Activated naive CD4-positive, alpha-beta T cell treated with anti-CD3 and anti-CD28 coated beads, Interleukin-2, amount 10 ng/mL, durations not matched to agents 7 days and 5 days (primary cell): ENCODE data around the gene CPLX1.
"Not testable (repeated sequence)": the region's sequence is repeated elsewhere in the genome, so short reads cannot be mapped to it uniquely, and the experiment has no call there.

Experiments
- CTCF ChIA-PET: fragments of 350-600 bp; sonication (Branson Sonifier 250); formaldehyde crosslinking; loops from one replicate; lab custom pipeline; 2021; ENCODE audit warnings: antibody characterized with exemption; lab: Charles Lee
- DNase-seq: peaks from one replicate; pipeline ENCODE4 v3.0.0-alpha.2; 2020
- H3K27ac Mint-ChIP-seq: one replicate; pipeline ENCODE4 v1.8.0; 2021; ENCODE audit warnings: mild to moderate bottlenecking, moderate library complexity, mixed read lengths
- H3K27me3 Mint-ChIP-seq: one replicate; pipeline ENCODE4 v1.8.0; 2021; ENCODE audit warnings: mild to moderate bottlenecking, mixed read lengths
- H3K36me3 Mint-ChIP-seq: one replicate; pipeline ENCODE4 v1.8.0; 2021; ENCODE audit warnings: mixed read lengths
- H3K4me1 Mint-ChIP-seq: one replicate; pipeline ENCODE4 v1.8.0; 2021; ENCODE audit warnings: mixed read lengths
- H3K4me3 Mint-ChIP-seq: one replicate; pipeline ENCODE4 v1.8.0; 2021; ENCODE audit warnings: mild to moderate bottlenecking, moderate library complexity, mixed read lengths
- H3K9me3 Mint-ChIP-seq: one replicate; pipeline ENCODE4 v1.8.0; 2021; ENCODE audit warnings: mixed read lengths

Gene CPLX1

DNA sequence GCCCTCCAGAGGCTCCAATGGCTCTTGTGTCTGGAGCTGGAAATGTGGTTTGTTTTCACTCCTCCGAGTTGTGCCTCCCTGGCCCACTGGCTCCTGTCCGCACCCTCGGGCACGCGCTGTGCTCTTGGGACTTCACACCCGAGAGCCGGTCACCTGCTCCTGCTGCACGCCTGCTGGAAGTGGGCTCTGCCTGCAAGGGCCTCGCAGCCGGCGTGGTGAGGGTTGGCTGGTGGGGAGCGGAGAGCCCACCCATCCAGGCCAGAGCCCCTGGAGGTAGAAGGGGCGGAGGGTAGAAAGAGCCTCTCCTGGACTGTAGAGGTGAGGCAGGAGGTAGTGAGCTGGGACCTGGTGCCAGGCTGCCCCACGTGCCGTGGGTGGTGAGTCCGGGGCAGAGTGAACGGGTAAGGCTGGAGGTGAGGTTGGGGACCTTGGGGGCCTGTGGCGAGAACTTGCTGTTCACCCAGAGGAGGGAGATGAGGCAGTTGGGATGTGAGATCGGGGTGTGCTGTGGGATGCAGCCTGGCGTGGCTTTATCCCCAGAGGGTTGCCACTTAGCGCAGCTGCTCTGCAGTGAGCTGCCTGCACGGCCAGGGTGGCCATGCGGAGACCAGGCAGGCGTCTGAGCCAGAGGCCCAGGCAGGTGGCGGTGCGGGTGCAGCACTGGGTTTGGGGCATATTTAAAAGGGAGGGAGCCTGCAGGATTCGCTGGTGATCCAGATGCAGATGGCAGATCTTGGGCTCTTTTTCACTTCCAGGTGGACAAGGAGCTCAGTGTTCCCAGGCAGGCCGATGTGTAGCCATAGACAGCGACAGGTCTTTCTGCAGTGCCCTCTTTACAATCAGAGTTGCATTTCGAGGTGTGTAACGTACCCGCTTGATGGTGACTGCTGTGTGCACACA, 71.5 kb downstream of the CPLX1 start:
- no peak for DNase-seq
- Mint-ChIP-seq H3K27me3 (no peaks in the 10 kb centered on the region), H3K27ac (no peak overlapping the region), H3K36me3 (peaks cover 27% of the 10 kb centered on the region), H3K4me1 (no peaks in the 10 kb centered on the region), H3K4me3 (no peak overlapping the region), H3K9me3 (no peaks in the 10 kb centered on the region)
- CTCF ChIA-PET: interaction anchor here (1.5 kb wide), 1 partner anchor 12 kb away, joined by 3 read pairs; no protein-coding TSS in a partner anchor

- H3K9me3 Mint-ChIP-seq, H3K27me3 Mint-ChIP-seq, H3K27ac Mint-ChIP-seq, H3K4me3 Mint-ChIP-seq, H3K4me1 Mint-ChIP-seq, DNase-seq: not testable (repeated sequence)
- H3K36me3 Mint-ChIP-seq: peaks cover 35% of the 10 kb centered on the region
- CTCF ChIA-PET: interaction anchor here (1.5 kb wide), 1 partner anchor 10 kb away, joined by 3 read pairs; no protein-coding TSS in a partner anchor
These were observed 72.7 kb downstream of the CPLX1 start for GRCh38 chr4:753186-753585.

DNA sequence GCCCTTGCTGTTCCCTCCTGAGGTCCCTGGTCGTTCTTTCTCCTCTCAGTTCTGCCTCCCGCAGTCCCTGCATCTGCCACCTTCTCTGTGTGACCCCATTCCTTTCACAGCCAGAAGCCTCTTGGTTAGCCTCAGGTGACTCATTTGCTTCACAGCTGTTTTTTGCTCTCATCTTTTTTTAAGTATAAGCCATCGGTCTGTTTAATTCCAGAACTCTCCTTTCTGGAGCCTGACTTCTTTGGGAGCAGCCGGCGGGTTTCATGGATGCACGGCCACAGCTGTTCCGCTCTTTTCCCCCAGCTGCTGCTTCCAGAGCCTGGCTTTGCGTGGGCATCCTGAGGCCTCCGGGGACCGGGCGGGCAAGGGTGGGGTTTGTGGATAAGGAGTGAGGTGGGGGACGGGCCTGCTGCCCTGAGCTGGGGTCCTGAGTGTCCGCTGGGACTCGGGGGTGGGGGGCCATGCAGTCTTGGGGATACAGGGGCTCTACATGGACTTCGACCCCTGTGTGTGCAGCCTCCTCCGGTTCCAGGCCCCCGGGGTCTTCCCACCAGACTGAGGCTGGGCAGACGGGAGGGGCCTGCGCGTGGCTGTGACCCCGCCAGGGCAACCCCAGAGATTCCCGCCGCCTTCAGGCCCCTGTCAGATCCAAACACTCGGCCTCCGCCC, 73.6 kb downstream of the CPLX1 start:
- H3K36me3 Mint-ChIP-seq: peaks cover 38% of the 10 kb centered on the region
- H3K27ac Mint-ChIP-seq: no peak overlapping the region
- H3K9me3 Mint-ChIP-seq: peaks cover 2% of the 10 kb centered on the region
- no peak overlapping the region for H3K4me3 Mint-ChIP-seq
- H3K4me1 Mint-ChIP-seq: peaks cover 2% of the 10 kb centered on the region
- no peaks in the 10 kb centered on the region for H3K27me3 Mint-ChIP-seq
- CTCF ChIA-PET: interaction anchor here (0.7 to 0.8 kb wide), 2 partner anchors 10 to 30 kb away, joined by 3 read pairs; no protein-coding TSS in a partner anchor
- DNase-seq: no peak

DNA sequence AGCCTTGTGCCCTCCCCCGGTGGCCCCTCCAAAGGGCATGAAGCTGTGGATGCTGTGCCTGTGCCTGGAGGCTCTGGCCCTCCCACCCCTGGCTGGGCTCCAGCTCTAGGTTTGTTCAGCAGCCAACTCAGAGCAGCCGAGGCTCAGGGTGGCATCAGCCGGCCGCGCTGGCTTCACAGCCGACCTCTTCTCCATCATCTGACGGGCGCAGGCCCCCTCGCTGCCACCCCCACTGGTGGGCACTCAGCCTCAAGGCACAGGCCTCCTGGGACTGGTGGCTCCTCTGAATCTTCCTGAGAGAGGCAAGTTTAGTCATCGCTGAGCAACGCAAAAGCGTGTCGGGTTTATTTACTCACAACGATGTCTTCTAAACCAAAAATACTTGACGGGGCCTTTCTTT, 74.3 kb downstream of the CPLX1 start:
- H3K9me3 Mint-ChIP-seq: peaks cover 2% of the 10 kb centered on the region
- no peak for DNase-seq
- peaks cover 2% of the 10 kb centered on the region for H3K4me1 Mint-ChIP-seq
- no peak overlapping the region for H3K27ac Mint-ChIP-seq
- no peak overlapping the region for H3K4me3 Mint-ChIP-seq
- H3K27me3 Mint-ChIP-seq: no peaks in the 10 kb centered on the region
- peaks cover 35% of the 10 kb centered on the region for H3K36me3 Mint-ChIP-seq
- CTCF ChIA-PET: interaction anchor here (0.8 kb wide), 1 partner anchor 30 kb away, joined by 3 read pairs; no protein-coding TSS in a partner anchor

GRCh38 chr4:749698-750666, 75.9 kb downstream of the CPLX1 start:
- H3K27ac Mint-ChIP-seq: no peak overlapping the region
- DNase-seq: no peak
- H3K4me3 Mint-ChIP-seq: no peak overlapping the region
- H3K36me3 Mint-ChIP-seq: peaks cover 33% of the 10 kb centered on the region
- CTCF ChIA-PET: no interaction called here
- peaks cover 2% of the 10 kb centered on the region for H3K4me1 Mint-ChIP-seq
- H3K27me3 Mint-ChIP-seq: no peaks in the 10 kb centered on the region
- peaks cover 2% of the 10 kb centered on the region for H3K9me3 Mint-ChIP-seq

GRCh38 chr4:748461-748860, 77.5 kb downstream of the CPLX1 start:
- Mint-ChIP-seq H3K9me3 (peaks cover 2% of the 10 kb centered on the region), H3K27me3 (no peaks in the 10 kb centered on the region), H3K4me1 (peaks cover 4% of the 10 kb centered on the region), H3K4me3 (no peak overlapping the region), H3K27ac (no peak overlapping the region), H3K36me3 (peaks cover 35% of the 10 kb centered on the region)
- no peak for DNase-seq
- CTCF ChIA-PET: no interaction called here

DNA sequence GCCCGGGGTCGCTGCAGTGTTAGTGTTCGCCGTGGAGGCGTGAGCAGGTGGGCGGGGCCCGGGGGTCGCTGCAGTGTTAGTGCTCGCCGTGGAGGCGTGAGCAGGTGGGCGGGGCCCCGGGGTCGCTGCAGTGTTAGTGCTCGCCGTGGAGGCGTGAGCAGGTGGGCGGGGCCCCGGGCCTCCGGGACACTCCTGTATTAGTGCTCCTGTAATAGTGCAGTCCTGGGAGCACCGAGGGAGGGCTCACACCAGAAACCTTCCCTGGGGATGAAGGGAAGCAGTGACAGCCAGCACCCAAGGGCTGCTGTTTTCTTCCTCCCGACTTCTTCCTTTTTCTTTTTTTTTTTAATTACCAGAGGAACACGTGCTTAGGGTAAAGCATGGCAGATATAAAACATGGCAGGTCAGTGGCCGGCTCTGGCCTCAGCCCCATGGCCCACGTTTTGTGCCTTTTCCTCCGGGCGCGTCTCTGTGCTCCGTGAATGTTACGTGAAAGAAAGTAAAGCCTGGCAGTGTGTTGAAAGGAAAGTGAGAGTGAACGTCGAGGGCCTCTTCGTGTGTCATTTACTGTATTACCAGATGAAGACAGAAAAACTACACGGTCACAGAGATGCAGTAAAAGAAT, 78.3 kb downstream of the CPLX1 start:
- Mint-ChIP-seq H3K9me3 (peaks cover 2% of the 10 kb centered on the region), H3K4me3 (no peak overlapping the region), H3K27me3 (no peaks in the 10 kb centered on the region), H3K36me3 (peaks cover 38% of the 10 kb centered on the region), H3K27ac (no peak overlapping the region), H3K4me1 (peaks cover 4% of the 10 kb centered on the region)
- DNase-seq: no peak
- CTCF ChIA-PET: no interaction called here

GRCh38 chr4:744212-744841, 81.6 kb downstream of the CPLX1 start:
- no peak overlapping the region for H3K27ac Mint-ChIP-seq
- no peaks in the 10 kb centered on the region for H3K27me3 Mint-ChIP-seq
- no peak for DNase-seq
- H3K4me3 Mint-ChIP-seq: no peak overlapping the region
- peaks cover 4% of the 10 kb centered on the region for H3K4me1 Mint-ChIP-seq
- CTCF ChIA-PET: no interaction called here
- peaks cover 2% of the 10 kb centered on the region for H3K9me3 Mint-ChIP-seq
- peaks cover 23% of the 10 kb centered on the region for H3K36me3 Mint-ChIP-seq

- DNase-seq: no peak
- CTCF ChIA-PET: interaction anchor here (1.2 to 1.6 kb wide), 2 partner anchors 14 to 137 kb away, joined by 3 to 7 read pairs; no protein-coding TSS in a partner anchor
- Mint-ChIP-seq H3K27me3 (no peaks in the 10 kb centered on the region), H3K9me3 (peaks cover 2% of the 10 kb centered on the region), H3K27ac (peak overlapping the region; percentile 65), H3K36me3 (peaks cover 19% of the 10 kb centered on the region), H3K4me3 (no peak overlapping the region), H3K4me1 (peaks cover 4% of the 10 kb centered on the region)
These were observed 82.3 kb downstream of the CPLX1 start for GRCh38 chr4:743463-744211.

- H3K9me3 Mint-ChIP-seq: peaks cover under 1% of the 10 kb centered on the region
- CTCF ChIA-PET: interaction anchor here (0.7 to 3.1 kb wide), 15 partner anchors 10 to 770 kb away, joined by 3 to 18 read pairs (median 3); partner anchors contain the start of genes GAK, IDUA and TMEM175
- H3K27ac Mint-ChIP-seq: no peak overlapping the region
- no peaks in the 10 kb centered on the region for H3K27me3 Mint-ChIP-seq
- H3K4me1 Mint-ChIP-seq: peaks cover 4% of the 10 kb centered on the region
- peak; percentile 83 for DNase-seq
- no peak overlapping the region for H3K4me3 Mint-ChIP-seq
- H3K36me3 Mint-ChIP-seq: peaks cover 15% of the 10 kb centered on the region
These were observed 83.1 kb downstream of the CPLX1 start for GRCh38 chr4:742742-743311.

DNA sequence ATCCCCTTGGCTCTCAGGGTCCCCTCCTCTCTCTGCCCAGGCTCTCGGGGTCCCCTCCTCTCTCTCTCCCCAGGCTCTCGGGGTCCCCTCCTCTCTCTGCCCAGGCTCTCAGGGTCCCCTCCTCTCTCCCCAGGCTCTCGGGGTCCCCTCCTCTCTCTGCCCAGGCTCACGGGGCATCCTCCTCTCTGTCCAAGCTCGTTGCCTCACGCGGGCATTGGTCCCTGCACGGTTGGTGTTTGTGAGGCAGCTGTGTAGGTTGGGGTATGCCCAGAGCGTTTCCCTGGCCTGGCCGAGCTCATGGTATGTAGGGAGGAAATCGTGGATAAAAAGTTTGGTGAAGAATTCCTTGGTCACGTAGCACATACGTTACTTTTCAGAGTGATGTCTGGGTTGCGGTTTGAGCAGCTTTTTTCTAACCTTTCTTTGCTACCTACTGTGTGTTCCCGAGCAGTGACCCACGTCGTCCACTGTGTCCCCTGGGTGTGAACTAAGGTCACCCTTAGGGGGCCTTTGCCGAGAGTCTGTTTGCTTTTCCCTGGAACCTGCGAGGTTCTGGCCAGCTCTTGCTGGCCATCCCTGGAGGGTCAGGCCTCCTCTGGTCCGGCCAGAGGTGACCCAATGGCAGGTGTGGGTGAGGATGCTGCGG, 83.7 kb downstream of the CPLX1 start:
- CTCF ChIA-PET: interaction anchor here (0.7 to 3.1 kb wide), 19 partner anchors 10 to 770 kb away, joined by 3 to 18 read pairs (median 3); partner anchors contain the start of genes GAK, IDUA and TMEM175
- H3K4me1 Mint-ChIP-seq: peaks cover 4% of the 10 kb centered on the region
- DNase-seq: no peak
- no peak overlapping the region for H3K4me3 Mint-ChIP-seq
- peaks cover 18% of the 10 kb centered on the region for H3K36me3 Mint-ChIP-seq
- H3K27ac Mint-ChIP-seq: no peak overlapping the region
- H3K9me3 Mint-ChIP-seq: no peaks in the 10 kb centered on the region
- H3K27me3 Mint-ChIP-seq: no peaks in the 10 kb centered on the region
